ENCODE data around the gene IRGQ.

- TF ChIP-seq, protein P1, sequence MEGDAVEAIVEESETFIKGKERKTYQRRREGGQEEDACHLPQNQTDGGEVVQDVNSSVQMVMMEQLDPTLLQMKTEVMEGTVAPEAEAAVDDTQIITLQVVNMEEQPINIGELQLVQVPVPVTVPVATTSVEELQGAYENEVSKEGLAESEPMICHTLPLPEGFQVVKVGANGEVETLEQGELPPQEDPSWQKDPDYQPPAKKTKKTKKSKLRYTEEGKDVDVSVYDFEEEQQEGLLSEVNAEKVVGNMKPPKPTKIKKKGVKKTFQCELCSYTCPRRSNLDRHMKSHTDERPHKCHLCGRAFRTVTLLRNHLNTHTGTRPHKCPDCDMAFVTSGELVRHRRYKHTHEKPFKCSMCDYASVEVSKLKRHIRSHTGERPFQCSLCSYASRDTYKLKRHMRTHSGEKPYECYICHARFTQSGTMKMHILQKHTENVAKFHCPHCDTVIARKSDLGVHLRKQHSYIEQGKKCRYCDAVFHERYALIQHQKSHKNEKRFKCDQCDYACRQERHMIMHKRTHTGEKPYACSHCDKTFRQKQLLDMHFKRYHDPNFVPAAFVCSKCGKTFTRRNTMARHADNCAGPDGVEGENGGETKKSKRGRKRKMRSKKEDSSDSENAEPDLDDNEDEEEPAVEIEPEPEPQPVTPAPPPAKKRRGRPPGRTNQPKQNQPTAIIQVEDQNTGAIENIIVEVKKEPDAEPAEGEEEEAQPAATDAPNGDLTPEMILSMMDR (IDR thresholded peaks at IDR 0.05) = no peak
- TF ChIP-seq ZFX (IDR thresholded peaks at IDR 0.05; ENCODE audit: borderline replicate concordance) = no peak
Measured at GRCh38 chr19:43640424-43640757, 44.5 kb upstream of the IRGQ start.
